Hematopoietic multipotent progenitor cell treated with erythropoietin and hydrocortisone succinate and interleukin-3 and kit ligand, for 17 days (in vitro differentiated cells): ENCODE data around the gene STX10.
A peak's percentile ranks its signal among the peaks of the same experiment; 100 is the strongest.

Experiments used
- DNase-seq: peaks from one replicate; pipeline ENCODE4 v3.0.0-alpha.2; 2015; ENCODE audit warnings: low spot score

Gene STX10

DNA sequence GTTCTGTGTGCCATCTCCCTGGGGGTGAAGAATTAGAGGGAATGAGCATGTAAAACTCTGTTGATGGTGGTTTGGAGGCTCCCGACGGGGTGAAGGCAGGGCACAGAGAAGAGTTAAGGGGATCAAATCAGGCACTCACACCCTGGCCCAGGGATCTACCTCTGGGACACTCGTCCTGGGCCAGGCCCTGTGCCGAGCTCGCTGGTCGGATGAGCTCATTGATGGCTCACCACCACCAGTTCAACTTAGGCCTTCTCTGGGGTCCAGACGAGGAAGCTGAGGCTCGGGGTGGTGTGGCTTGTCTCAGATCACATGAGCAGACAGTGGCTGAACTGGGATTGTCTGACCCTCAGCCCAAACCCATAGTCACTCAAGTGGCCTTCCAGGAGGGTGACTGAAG is 30.5 kb downstream of the STX10 start:
- DNase-seq: no peak

GRCh38 chr19:13118424-13119193 is 31.6 kb downstream of the STX10 start:
- DNase-seq: peak; percentile 21

DNA sequence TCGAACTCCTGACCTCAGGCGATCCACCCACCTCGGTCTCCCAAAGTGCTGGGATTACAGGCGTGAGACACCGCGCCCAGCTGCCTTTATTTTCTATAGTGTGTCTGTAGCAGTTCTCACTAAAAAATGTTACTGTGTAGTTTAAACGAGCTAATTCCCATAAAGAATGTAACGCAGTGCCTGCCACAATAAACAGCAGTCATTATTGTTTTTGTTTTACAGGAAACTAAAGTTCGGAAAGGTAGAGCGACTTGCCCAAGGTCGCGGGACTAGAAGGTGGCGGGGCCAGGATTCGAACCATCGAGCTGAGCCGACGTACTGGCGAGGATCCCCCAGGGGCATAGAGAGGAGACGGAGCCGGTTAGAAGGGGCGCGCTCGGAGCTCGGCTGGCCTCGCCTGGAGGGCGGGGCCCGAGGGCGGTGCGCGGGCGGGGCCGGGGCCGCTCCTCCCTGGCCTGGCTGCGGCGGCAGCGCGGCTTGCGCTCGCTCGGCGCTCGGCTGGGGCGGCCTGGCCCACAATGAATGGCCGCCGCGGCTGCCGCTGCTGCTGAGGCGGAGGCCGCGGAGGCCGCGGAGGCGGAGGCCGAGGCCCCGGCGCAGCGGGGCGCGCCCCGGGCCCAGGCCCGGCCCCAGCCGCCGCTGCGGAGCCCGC is 32.3 kb downstream of the STX10 start, which contains the start of gene NACC1:
Gene NACC1 (plus strand): TSS at position 493 of the 652 bp plus-strand sequence. CDS start 16,944 bp downstream, outside the sequence.
- DNase-seq: peak; percentile 89

DNA sequence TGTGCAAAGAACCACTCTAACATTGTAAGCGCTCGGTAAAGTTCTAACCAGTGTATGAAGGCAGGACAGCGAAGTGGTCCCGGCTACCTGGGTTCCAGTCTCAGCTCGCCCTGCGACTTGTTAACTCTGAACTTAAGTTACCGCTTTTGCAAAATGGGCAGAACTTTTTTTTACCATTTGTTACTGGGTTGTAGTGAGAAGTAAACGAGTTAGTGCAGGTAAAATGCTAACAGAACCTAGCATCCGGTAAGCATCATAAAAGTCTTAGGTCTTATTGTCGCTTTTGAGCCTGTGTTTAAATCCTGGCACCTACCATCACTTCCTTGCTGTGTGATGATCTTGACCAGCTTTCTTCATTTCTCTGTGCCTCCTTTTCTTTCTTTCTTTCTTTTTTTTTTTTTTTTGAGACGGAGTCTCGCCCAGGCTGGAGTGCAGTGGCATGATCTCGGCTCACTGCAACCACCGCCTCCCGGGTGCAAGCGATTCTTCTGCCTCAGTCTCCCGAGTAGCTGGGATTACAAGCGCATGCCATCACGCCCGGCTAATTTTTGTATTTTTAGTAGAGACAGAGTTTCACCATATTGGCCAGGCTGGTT is 32.9 kb downstream of the STX10 start:
- no peak for DNase-seq

- DNase-seq: peak; percentile 83
These were observed 33.6 kb downstream of the STX10 start, which contains the start of gene TRMT1 for GRCh38 chr19:13116282-13117175. TRMT1 (minus strand) TSS chr19:13116740; CDS start chr19:13116399, 341 bp downstream.

DNA sequence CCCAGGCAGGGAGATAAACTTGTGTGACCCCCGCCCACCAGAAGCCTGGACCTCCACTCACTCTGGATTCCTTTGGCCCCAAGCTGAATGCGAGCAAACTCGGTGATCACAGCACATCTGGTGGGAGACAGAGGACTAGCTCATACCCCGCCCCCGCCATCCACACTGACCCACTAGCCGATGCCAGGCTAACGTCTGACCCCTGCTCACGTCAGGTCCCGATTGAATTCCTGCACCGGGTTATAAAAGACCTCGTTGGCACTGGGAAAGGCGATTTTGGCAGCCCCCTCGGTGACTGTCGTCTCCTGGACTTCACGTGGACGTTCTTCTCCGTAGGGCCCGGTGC is 34.3 kb downstream of the STX10 start:
- DNase-seq: no peak

- DNase-seq: no peak
These were observed 37.6 kb downstream of the STX10 start for GRCh38 chr19:13112555-13112954.

- DNase-seq: no peak
These were observed 40.0 kb downstream of the STX10 start for GRCh38 chr19:13110099-13110610.

- DNase-seq: no peak
These were observed 40.6 kb downstream of the STX10 start for GRCh38 chr19:13109361-13110098.

GRCh38 chr19:13104848-13105711 is 45.1 kb downstream of the STX10 start:
- DNase-seq: no peak

DNA sequence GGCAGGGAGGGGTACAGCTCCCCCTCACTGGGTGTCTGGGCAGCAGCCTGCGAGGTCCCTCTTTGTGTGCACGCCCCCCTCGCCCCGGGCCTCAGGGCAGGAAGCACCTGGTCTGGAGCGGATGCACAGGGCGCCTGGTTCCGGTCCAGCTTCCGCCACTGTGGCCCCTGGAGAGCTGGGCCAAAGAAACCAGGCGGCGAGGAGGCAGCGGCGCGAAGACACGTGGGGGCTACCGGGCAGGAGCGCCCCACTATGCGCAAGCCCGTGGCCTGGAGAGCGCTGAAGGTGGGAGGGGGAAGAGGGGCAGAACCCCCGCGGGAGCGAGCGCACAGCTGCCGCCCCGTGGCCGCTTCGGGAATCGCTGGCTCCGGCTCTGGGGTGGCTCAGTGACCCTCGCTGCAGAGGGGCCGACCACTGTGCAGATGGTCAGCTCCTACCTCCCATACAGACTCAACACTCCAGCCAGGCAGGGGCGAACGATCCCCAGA is 45.8 kb downstream of the STX10 start:
- DNase-seq: peak; percentile 81

DNA sequence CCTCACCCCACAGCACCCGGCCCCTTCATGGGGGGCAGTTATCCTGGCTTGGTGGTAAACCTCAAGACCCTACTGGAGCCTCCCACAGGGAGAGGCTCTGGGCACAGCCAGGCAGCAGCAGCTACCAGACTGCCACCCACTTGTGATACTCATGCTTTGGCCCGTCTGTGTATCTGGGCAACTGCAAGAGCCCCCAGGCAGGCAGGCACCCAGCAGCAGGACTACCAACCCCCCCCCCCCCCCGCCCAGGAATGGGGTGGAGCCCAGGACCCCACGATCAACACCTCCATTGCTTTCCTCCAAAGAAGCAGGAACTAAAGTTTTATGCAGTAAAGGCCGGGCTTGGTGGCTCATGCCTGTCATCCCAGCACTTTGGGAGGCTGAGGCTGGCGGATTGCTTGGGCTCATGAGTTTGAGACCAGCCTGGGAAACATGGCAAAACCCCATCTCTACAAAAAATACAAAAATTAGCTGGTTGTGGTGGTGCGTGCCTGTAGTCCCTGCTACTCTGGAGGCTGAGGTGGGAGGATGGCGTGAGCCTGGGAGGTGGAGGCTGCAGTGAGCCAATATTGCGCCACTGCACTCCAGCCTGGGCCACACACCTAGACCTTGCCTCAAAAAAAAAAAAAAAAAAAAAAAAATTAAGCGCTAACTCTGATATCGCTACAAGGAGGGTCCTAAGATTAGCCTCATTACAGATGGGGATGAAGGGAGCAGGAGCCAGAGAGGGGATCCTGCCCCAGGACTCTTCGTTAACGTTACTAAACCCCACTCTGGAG is 46.4 kb downstream of the STX10 start:
- peak; percentile 75 for DNase-seq

- peak; percentile 98 for DNase-seq
These were observed 47.3 kb downstream of the STX10 start, which contains the start of gene LYL1 for GRCh38 chr19:13102666-13103580. LYL1 (minus strand) TSS chr19:13102858; CDS start chr19:13101171, 1,687 bp downstream.

- no peak for DNase-seq
These were observed 47.8 kb downstream of the STX10 start for GRCh38 chr19:13102416-13102665.

- DNase-seq: no peak
These were observed 48.4 kb downstream of the STX10 start for GRCh38 chr19:13101590-13102415.

DNA sequence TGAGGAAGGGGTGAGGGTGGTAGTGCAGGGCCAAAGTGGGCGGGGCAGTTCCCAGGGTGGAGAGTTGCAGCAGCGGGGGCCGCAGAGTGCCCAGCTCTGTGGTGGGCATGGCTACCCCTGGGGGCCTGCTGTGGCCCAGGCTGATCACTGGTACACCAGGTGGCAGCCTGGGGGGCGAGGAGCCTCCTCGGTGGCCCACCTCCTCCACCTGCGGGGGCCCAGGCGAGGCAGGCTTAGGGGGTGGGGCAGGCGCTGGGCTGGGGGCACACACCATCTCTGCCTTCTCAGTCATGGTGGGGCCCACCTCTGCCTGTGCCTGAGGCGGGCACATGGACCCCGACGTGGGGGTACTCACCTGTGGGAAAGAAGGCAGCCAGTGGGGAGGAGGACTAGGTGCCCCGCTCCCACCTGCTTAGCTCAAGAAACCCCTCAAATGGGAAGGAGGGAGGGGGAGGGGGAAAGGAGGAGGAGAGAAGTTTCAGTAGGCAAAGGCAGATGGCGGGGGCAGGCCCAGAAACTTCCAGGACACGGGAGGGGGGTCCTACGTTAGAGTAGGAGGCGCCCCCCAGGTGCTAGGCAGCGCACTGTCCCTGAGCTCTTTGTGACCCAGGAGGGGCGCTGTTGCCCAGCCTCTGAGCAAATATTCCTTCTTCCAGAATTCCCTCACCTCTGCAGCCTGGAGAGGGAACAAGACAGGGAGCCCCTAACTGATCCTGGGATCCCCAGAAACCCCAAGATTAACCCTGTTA is 49.2 kb downstream of the STX10 start:
- peak; percentile 82 for DNase-seq
